Measurements from ENCODE around the gene ZNF865.

ZNF865 gene

GRCh38 chr19:55644842-55645511 is 39.5 kb downstream of the ZNF865 start:
- DNase-seq (ENCODE audit: low spot score), result no peak

- no peak for DNase-seq (ENCODE audit: low spot score)
Measured at GRCh38 chr19:55645512-55645881, 40.0 kb downstream of the ZNF865 start.

GRCh38 chr19:55646889-55647731 is 41.7 kb downstream of the ZNF865 start:
- DNase-seq (ENCODE audit: low spot score), result no peak

- peak; percentile 78 for DNase-seq (ENCODE audit: low spot score)
Measured at GRCh38 chr19:55647732-55648584, 42.5 kb downstream of the ZNF865 start, which contains the start of gene CCDC106. Gene CCDC106, plus strand, starts transcription at chr19:55648212. Its CDS starts 835 bp downstream, at chr19:55649047.

- DNase-seq (ENCODE audit: low spot score), result no peak
Measured at GRCh38 chr19:55648585-55649267, 43.3 kb downstream of the ZNF865 start.

GRCh38 chr19:55649268-55650125 is 44.0 kb downstream of the ZNF865 start:
- DNase-seq (ENCODE audit: low spot score), result no peak

- DNase-seq (ENCODE audit: low spot score), result no peak
Measured at GRCh38 chr19:55650126-55650557, 44.7 kb downstream of the ZNF865 start.

- no peak for DNase-seq (ENCODE audit: low spot score)
Measured at GRCh38 chr19:55650602-55651230, 45.3 kb downstream of the ZNF865 start.

- no peak for DNase-seq (ENCODE audit: low spot score)
Measured at GRCh38 chr19:55651236-55651635, 45.8 kb downstream of the ZNF865 start.

GRCh38 chr19:55652311-55653128 is 47.1 kb downstream of the ZNF865 start:
- DNase-seq (ENCODE audit: low spot score), result no peak

- DNase-seq (ENCODE audit: low spot score), result peak; percentile 94
Measured at GRCh38 chr19:55653651-55654322, 48.3 kb downstream of the ZNF865 start.

GRCh38 chr19:55654323-55654867 is 48.9 kb downstream of the ZNF865 start:
- peak; percentile 94 for DNase-seq (ENCODE audit: low spot score)

- peak; percentile 99 for DNase-seq (ENCODE audit: low spot score)
Measured at GRCh38 chr19:55654868-55655647, 49.6 kb downstream of the ZNF865 start, which contains the start of gene U2AF2. Gene U2AF2, plus strand, starts transcription at chr19:55655035. Its CDS starts 70 bp downstream, at chr19:55655105.

GRCh38 chr19:55655648-55656040 is 50.2 kb downstream of the ZNF865 start:
- DNase-seq (ENCODE audit: low spot score), result no peak

GRCh38 chr19:55656552-55656951 is 51.1 kb downstream of the ZNF865 start:
- DNase-seq (ENCODE audit: low spot score), result no peak

GRCh38 chr19:55656988-55657747 is 51.7 kb downstream of the ZNF865 start:
- no peak for DNase-seq (ENCODE audit: low spot score)
